ENCODE data around the gene TRAPPC14.

Gene TRAPPC14

GRCh38 chr7:100173806-100174495, 15.4 kb upstream of the TRAPPC14 start:
- no peak for DNase-seq (ENCODE audit: low spot score)

GRCh38 chr7:100171840-100172239, 13.3 kb upstream of the TRAPPC14 start:
- no peak for DNase-seq (ENCODE audit: low spot score)

DNA sequence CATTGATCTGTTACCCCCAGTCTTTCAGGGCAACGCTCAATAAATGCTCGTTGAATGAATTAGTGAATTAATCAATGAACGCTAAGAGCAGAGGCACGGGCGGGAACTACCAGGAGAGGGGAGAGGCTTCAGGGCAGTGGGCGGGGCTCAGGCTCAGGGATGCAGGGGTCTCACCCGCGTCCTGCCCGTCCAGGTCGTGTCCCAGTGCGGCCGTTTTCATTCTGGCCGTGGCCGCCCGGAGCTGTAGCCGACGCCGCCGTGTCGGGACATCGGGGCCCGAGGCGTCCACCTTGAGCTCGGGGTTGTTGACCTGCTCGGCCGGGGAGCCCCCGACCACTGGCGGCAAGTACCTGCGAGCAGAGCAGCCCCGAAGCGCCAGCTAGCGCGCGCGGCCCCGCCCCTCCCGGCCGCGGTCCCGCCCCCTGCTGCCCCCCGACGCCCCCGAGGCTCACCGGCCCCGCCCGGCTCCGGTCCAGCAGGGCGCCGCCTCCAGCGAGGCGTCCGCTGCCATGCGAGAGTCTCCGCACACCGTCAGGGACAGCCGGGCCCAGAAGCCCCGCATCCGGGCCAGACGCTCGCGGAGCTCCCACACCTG, 12.7 kb upstream of the TRAPPC14 start:
- no peak for DNase-seq (ENCODE audit: low spot score)

GRCh38 chr7:100170101-100170897, 11.8 kb upstream of the TRAPPC14 start:
- DNase-seq (ENCODE audit: low spot score): peak; percentile 40

- no peak for DNase-seq (ENCODE audit: low spot score)
These were observed 10.8 kb upstream of the TRAPPC14 start for GRCh38 chr7:100169147-100169850.

DNA sequence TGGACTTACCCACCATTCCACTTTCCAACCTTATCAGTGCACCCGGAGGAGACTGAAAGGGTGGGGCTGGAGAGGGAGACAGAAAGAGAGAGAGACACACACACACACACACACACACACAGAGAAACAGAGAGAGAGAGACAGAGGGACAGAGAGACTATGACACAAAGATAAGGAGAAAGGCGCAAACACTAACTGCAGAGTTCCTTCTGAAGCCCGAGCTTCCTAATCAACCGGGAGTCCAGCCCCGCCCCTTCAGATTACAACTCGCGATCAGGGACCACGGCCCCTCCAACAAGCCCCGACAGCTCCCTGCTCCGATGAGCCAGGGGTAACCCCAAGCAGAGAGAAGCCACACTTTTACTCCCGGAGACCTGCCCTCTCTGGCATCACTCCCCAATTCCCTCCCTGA, 9.4 kb upstream of the TRAPPC14 start:
- no peak for DNase-seq (ENCODE audit: low spot score)

DNA sequence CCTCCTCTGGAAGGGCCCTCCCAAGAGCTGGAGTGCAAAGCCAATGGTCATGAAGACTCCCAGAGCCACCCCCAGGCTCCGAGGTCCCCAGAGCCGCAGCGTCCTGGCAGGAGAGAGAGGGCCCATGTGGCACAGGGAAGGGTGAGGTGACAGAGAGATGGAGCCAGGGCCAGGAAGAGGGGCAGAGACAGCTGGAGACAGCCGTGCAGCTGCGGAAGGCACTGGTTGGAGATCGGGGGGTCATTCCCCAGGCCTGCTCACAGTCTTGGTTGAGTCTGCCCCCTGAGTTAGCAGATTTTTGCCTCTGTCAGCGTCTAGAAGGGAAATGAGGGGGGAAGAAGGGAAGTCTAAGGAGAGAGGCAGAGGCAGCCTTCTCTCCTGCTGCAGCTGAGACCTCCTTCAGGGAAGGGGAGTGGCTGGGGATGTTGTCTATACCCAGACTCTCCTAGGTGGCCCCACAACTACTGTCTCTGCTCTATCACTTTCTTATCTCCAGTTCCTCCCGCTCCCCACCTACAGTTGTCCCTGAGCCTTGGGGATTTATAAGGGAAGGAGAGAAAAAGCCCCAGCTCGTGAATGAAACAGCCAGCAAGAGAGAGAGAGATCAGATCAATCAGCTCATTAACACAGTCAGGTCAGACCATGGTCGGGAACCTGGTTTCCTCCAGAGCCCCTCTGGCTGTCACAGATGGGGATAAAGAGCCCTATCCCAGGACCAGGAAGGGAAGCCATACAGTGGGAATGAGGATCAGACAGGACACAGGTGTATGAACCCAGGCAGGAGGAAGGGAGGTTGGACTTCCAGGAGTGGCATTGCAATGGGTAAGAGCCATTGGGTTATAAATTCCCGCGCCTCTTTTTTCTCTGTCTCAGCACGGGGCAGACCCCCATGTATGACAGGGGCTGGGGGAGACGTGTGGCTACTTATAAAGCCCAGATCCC, 8.7 kb upstream of the TRAPPC14 start:
- peak; percentile 46 for DNase-seq (ENCODE audit: low spot score)

- DNase-seq (ENCODE audit: low spot score): no peak
These were observed 7.9 kb upstream of the TRAPPC14 start for GRCh38 chr7:100166317-100166940.

DNA sequence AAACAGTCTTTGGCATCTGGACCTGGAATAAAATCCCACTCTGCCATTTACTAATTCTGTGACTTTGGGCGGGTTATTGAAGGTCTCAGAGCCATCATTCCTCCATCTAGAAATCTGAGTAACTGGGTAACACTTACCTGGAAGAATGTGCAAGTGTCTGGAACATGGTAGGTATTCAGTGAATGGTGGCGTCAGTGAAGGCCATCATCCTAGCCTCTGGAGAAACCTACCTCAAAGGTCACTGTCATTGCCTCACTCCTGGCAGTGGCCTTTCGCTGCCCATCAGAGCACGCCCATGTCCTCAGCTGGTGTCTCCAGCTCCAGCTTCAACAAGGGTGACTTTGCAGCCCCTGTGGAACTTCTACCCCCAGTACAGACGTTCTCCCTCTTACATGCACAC, 5.3 kb upstream of the TRAPPC14 start:
- no peak for DNase-seq (ENCODE audit: low spot score)

DNA sequence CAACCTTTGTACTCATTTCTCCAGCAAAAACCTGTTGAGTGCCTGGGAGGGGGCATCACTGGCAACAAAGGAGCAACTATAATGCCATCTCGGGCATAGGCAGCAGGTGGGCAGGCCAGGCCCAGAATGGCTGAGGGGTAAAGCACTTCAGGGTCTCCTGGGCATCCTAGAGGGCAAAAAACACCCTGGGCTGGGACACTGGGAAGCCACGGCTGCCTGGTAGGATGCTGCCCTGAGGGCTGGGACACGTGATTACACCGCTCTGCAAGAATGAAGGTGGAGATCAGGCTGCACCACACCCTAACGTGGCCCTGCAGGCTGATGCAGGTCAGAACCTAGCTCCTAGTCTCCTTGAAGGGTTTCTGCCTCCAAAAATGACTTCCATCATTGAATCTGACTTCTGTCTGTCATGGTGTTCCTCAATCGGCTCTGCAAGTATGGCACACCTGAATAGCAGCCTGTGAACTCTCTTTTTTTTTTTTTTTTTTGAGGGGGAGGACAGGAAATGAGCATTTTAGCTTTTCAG, 4.5 kb upstream of the TRAPPC14 start:
- no peak for DNase-seq (ENCODE audit: low spot score)

DNA sequence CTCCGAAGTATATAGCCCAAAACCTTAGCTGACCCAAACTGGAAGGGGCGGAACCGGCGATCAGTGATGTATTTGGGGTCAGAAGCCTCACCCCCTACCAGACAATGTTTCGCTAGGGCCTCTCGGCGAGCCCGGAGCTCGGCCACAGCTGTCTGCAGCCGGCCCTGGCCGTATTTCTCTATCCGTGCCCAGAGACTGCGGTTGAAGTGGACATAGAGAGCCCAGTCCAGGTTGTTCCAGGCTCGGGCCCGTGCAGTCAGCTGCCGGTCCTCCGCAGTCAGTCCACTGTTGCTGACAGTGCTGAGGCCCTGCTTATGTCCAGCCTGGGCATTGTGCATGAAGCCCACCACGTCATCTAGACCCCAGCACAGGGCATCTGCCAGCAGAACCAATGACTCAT, 1.5 kb upstream of the TRAPPC14 start:
- DNase-seq (ENCODE audit: low spot score): no peak

DNA sequence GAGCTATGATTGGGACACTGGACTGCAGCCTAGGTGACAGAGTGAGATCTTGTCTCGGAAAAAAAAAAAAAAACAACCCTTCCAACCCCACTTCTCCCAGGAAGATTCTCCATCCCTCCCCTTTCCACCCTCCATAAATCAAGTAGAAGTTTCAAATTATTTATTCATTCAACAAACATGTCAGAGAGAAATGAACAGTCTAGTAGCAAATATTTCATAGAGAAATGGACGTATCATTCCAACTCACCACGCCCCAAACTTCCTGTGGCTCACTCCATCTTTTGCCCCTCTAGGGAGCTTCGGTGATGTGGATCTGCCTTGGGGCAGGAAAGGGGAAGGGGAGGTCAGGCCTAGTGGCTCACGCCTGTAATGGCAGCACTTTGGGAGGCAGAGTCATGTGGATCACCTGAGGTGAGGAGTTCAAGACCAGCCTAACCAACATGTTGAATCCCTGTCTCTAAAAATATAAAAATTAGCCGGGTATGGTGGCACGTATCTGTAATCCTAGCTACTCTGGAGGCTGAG, 638 bp upstream of the TRAPPC14 start:
- no peak for DNase-seq (ENCODE audit: low spot score)

DNA sequence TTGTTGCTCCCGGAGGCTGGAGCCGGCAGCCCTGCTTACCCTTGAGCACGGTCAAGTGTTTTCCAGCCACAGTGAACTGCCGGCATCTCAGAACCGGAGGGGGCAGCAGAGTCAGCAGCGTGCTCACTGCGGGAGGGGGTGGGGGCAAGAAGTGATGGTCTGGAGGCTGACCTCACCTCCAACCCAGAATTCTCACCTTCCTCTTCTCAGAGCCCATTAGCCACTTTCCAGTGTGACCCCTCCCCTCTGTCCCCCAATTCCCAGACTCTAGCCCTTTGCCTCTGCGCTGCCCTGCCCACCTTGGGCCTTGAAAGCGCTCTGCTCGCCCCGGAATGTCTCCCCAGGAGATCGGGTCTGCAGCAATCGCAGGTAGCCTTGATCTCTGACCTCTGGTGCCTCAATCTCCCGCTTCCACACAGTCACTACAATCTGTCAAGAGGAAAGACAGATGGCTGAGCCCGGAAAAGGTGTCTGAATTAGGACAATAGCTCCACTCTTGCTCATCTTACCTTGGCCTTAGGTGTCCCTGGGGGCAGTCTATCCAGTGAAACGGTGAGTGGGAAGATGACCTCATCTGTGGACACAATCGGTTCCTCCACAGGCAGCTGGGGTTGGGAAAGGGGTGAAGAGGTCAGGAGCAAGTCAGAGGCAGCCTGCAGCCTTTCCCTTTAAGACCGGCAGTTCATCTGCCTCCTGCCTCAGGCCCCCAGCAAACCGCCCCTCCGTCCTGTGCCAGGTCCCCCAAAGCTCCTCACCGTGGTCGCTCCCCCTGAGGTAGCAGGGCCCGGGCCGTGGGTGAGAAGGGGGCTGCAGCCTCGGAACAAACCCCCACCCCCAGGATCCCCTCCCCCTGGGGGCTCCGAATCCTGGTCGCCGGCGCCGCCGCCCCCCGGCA, 942 bp downstream of the TRAPPC14 start:
- DNase-seq (ENCODE audit: low spot score): no peak

- DNase-seq (ENCODE audit: low spot score): no peak
These were observed 1.5 kb downstream of the TRAPPC14 start for GRCh38 chr7:100157069-100157333.

- no peak for DNase-seq (ENCODE audit: low spot score)
These were observed 2.0 kb downstream of the TRAPPC14 start for GRCh38 chr7:100156331-100157068.

- no peak for DNase-seq (ENCODE audit: low spot score)
These were observed 2.8 kb downstream of the TRAPPC14 start for GRCh38 chr7:100155553-100156317.

GRCh38 chr7:100154651-100155491, 3.7 kb downstream of the TRAPPC14 start:
- no peak for DNase-seq (ENCODE audit: low spot score)

Data from pons (tissue), 1 donor.